IMR-90 (cell line): ENCODE results near the gene ARHGAP15. TPM values are rescaled to one million over a fixed set of nuclear protein-coding genes. Genes with fewer than 3 reads are reported as not detected.

ENCODE experiments used
- ATAC-seq: fragments of 200-7000 bp; cut with Tn5 transposase; 2 replicates; pipeline ENCODE4 v1.9.1; 2020; ENCODE audit warnings: low read depth, mild to moderate bottlenecking, moderate library complexity
- BruUV-seq: library from RNA; stranded (reverse); fragments of 400-500 nt; replicated peaks from 2 replicates; lab custom pipeline; 2021; lab: Mats Ljungman, UMichigan
- CTCF ChIA-PET: fragments of 300-600 bp; formaldehyde crosslinking; extraction: SDS; loops from one replicate; lab custom pipeline; 2021; ENCODE audit warnings: antibody characterized with exemption; lab: Yijun Ruan, JAX
- POLR2A ChIA-PET: fragments of 300-600 bp; sonication (Branson Sonifier 250); formaldehyde crosslinking; loops from one replicate; lab custom pipeline; 2022; ENCODE audit warnings: antibody characterized with exemption; ENCODE audit not compliant: unreplicated experiment; lab: Charles Lee
- DNase-seq: peaks from one replicate; pipeline ENCODE4 v3.0.0; 2013
- H2AFZ ChIP-seq: replicated peaks from 2 replicates; pipeline ENCODE3; 2013; ENCODE audit warnings: low read length, mild to moderate bottlenecking; ENCODE audit not compliant: poor library complexity
- H2AK5ac ChIP-seq: 2 replicates; pipeline ENCODE4 v1.6.1; 2013; ENCODE audit warnings: low read depth, low read length, inconsistent platforms
- H2AK9ac ChIP-seq: replicated peaks from 2 replicates; pipeline ENCODE3; 2013; ENCODE audit warnings: mild to moderate bottlenecking, low read depth, low read length, moderate library complexity; ENCODE audit not compliant: poor library complexity
- H2BK120ac ChIP-seq: 2 replicates; pipeline ENCODE4 v1.6.1; 2013; ENCODE audit warnings: low read depth, low read length, inconsistent platforms
- H2BK15ac ChIP-seq: 3 replicates; pipeline ENCODE4 v1.6.1; 2013; ENCODE audit warnings: low read depth, low read length, inconsistent platforms
- H2BK20ac ChIP-seq: 2 replicates; pipeline ENCODE4 v1.6.1; 2013; ENCODE audit warnings: low read depth, mild to moderate bottlenecking, inconsistent platforms, low read length, moderate library complexity
- H2BK5ac ChIP-seq: 2 replicates; pipeline ENCODE4 v1.6.1; 2013; ENCODE audit warnings: mild to moderate bottlenecking, low read depth, low read length, inconsistent platforms; ENCODE audit not compliant: poor library complexity, severe bottlenecking
- H3K14ac ChIP-seq: replicated peaks from 2 replicates; pipeline ENCODE4 v1.6.1; 2013; ENCODE audit warnings: low read depth, low read length, inconsistent platforms
- H3K18ac ChIP-seq: 2 replicates; pipeline ENCODE4 v1.6.1; 2013; ENCODE audit warnings: low read depth, low read length, control low read depth
- H3K23ac ChIP-seq: 2 replicates; pipeline ENCODE4 v1.6.1; 2013; ENCODE audit warnings: low read depth, low read length, inconsistent platforms
- H3K27ac ChIP-seq: 2 replicates; pipeline ENCODE4 v1.5.1; 2013; ENCODE audit warnings: mild to moderate bottlenecking, control low read depth, low read length; ENCODE audit not compliant: insufficient read depth
- H3K27me3 ChIP-seq: 2 replicates; pipeline ENCODE4 v1.6.1; 2013; ENCODE audit warnings: low read length; ENCODE audit not compliant: control insufficient read depth, insufficient read depth
- H3K36me3 ChIP-seq: 2 replicates; pipeline ENCODE4 v1.6.1; 2013; ENCODE audit warnings: low read length, mixed read lengths; ENCODE audit not compliant: control insufficient read depth, insufficient read depth
- H3K4ac ChIP-seq: 2 replicates; pipeline ENCODE4 v1.6.1; 2013; ENCODE audit warnings: low read depth, low read length, inconsistent platforms
- H3K4me1 ChIP-seq: 2 replicates; pipeline ENCODE4 v1.6.1; 2013; ENCODE audit warnings: low read length, mixed read lengths; ENCODE audit not compliant: control insufficient read depth, insufficient read depth
- H3K4me2 ChIP-seq: 2 replicates; pipeline ENCODE4 v1.6.1; 2013; ENCODE audit warnings: low read depth, mild to moderate bottlenecking, control low read depth, low read length, moderate library complexity
- H3K4me3 ChIP-seq: 2 replicates; pipeline ENCODE4 v1.5.1; 2013; ENCODE audit warnings: low read depth, mild to moderate bottlenecking, control low read depth, low read length, moderate library complexity; ENCODE audit not compliant: insufficient read depth
- H3K56ac ChIP-seq: 2 replicates; pipeline ENCODE4 v1.6.1; 2013; ENCODE audit warnings: low read length, inconsistent platforms; ENCODE audit not compliant: insufficient read depth; ENCODE audit errors: extremely low read depth
- H3K79me1 ChIP-seq, 2 experiments: 2 replicates each; pipeline ENCODE4 v1.6.1; 2013; ENCODE audit warnings: low read length in 2 of 2, inconsistent platforms in 1 of 2, low read depth in 1 of 2
- H3K9ac ChIP-seq: 2 replicates; pipeline ENCODE4 v1.6.1; 2013; ENCODE audit warnings: low read depth, low read length, control low read depth
- H3K9me1 ChIP-seq: 2 replicates; pipeline ENCODE4 v1.6.1; 2013; ENCODE audit warnings: low read length, inconsistent platforms; ENCODE audit not compliant: insufficient read depth
- H3K9me3 ChIP-seq: 2 replicates; pipeline ENCODE4 v1.6.1; 2013; ENCODE audit warnings: low read length; ENCODE audit not compliant: control insufficient read depth, insufficient read depth
- H4K20me1 ChIP-seq: 2 replicates; pipeline ENCODE4 v1.6.1; 2013; ENCODE audit warnings: low read length, inconsistent platforms; ENCODE audit not compliant: insufficient read depth
- H4K5ac ChIP-seq: 2 replicates; pipeline ENCODE4 v1.6.1; 2013; ENCODE audit warnings: mild to moderate bottlenecking, low read depth, low read length, control low read depth
- H4K8ac ChIP-seq, 2 experiments: 2 replicates each; pipeline ENCODE4 v1.6.1; 2013; ENCODE audit warnings: low read depth in 2 of 2, low read length in 2 of 2, control low read depth in 1 of 2, inconsistent platforms in 1 of 2
- H4K91ac ChIP-seq: 2 replicates; pipeline ENCODE4 v1.6.1; 2013; ENCODE audit warnings: low read depth, low read length, inconsistent platforms; ENCODE audit not compliant: insufficient read depth
- BHLHE40 ChIP-seq: fragments of 150-350 bp; IDR thresholded peaks from 2 replicates; pipeline ENCODE4 v1.6.1; 2016; ENCODE audit warnings: mild to moderate bottlenecking, low read depth, low read length
- CEBPB ChIP-seq: IDR thresholded peaks from 2 replicates; pipeline ENCODE4 v1.6.1; 2012; ENCODE audit warnings: low read depth, low read length, improper control_type of control experiment
- CHD1 ChIP-seq: IDR thresholded peaks from 2 replicates; pipeline ENCODE4 v1.6.1; 2012; ENCODE audit warnings: low read depth, low read length, improper control_type of control experiment
- CTCF ChIP-seq: conservative IDR thresholded peaks from 2 replicates; pipeline ENCODE4 v1.5.1; 2012; ENCODE audit warnings: mild to moderate bottlenecking, low read depth, low read length, improper control_type of control experiment
- ELK1 ChIP-seq: fragments of 150-350 bp; IDR thresholded peaks from 2 replicates; pipeline ENCODE4 v1.6.1; 2016; ENCODE audit warnings: low read depth, mild to moderate bottlenecking, low read length, moderate library complexity, borderline replicate concordance
- FOS ChIP-seq: fragments of 150-350 bp; IDR thresholded peaks from 2 replicates; pipeline ENCODE4 v1.6.1; 2016; ENCODE audit warnings: low read depth, low read length
- MAFK ChIP-seq: IDR thresholded peaks from 2 replicates; pipeline ENCODE4 v1.6.1; 2012; ENCODE audit warnings: low read depth, low read length, improper control_type of control experiment
- MAZ ChIP-seq: IDR thresholded peaks from 2 replicates; pipeline ENCODE4 v1.6.1; 2012; ENCODE audit warnings: low read depth, mild to moderate bottlenecking, low read length, improper control_type of control experiment, moderate library complexity, borderline replicate concordance
- MXI1 ChIP-seq: IDR thresholded peaks from 2 replicates; pipeline ENCODE4 v1.6.1; 2012; ENCODE audit warnings: low read depth, mild to moderate bottlenecking, low read length, moderate library complexity, borderline replicate concordance
- NFE2L2 ChIP-seq: fragments of 150-350 bp; IDR thresholded peaks from 2 replicates; pipeline ENCODE4 v1.6.1; 2016; ENCODE audit warnings: low read depth, mild to moderate bottlenecking, low read length
- POLR2A ChIP-seq: IDR thresholded peaks from 2 replicates; pipeline ENCODE4 v1.6.1; 2012; ENCODE audit warnings: mild to moderate bottlenecking, low read depth, low read length
- RAD21 ChIP-seq: IDR thresholded peaks from 2 replicates; pipeline ENCODE4 v1.6.1; 2012; ENCODE audit warnings: low read length, improper control_type of control experiment
- RCOR1 ChIP-seq: IDR thresholded peaks from 2 replicates; pipeline ENCODE4 v1.6.1; 2012; ENCODE audit warnings: mild to moderate bottlenecking, low read length, improper control_type of control experiment; ENCODE audit not compliant: insufficient replicate concordance
- RFX5 ChIP-seq: IDR thresholded peaks from 2 replicates; pipeline ENCODE4 v1.8.0; 2012; ENCODE audit warnings: low read depth, mild to moderate bottlenecking, low read length, moderate library complexity
- SMC3 ChIP-seq: fragments of 150-350 bp; IDR thresholded peaks from 2 replicates; pipeline ENCODE4 v1.6.1; 2016; ENCODE audit warnings: low read depth, mild to moderate bottlenecking, antibody characterized with exemption, low read length, moderate library complexity
- USF2 ChIP-seq: fragments of 150-350 bp; IDR thresholded peaks from 2 replicates; pipeline ENCODE4 v1.6.1; 2017; ENCODE audit warnings: mild to moderate bottlenecking, antibody characterized with exemption, low read length, low read depth
- WGBS, 2 experiments: methylation state at CpG; one replicate each; pipeline versions ENCODE4 v1.1.5 to v1.1.7; 2013; ENCODE audit warnings: missing lambda C conversion rate in 2 of 2; ENCODE audit not compliant: insufficient read length in 1 of 2; ENCODE audit errors: extremely low coverage in 2 of 2; 5-methylcytosine and 5-hydroxymethylcytosine counted together
- dilution Hi-C: fragments of 300-500 bp; cut with HindIII; formaldehyde crosslinking; loops from one replicate; pipeline ENCODE4 v1.14.3; 2018; ENCODE audit warnings: low sequenced_read_pairs; ENCODE audit not compliant: unreplicated experiment
- in situ Hi-C: fragments of 300-500 bp; cut with MboI; formaldehyde crosslinking; loops from 3 replicates; pipeline ENCODE4 v1.14.3; 2019; ENCODE audit warnings: low sequenced_read_pairs, inconsistent platforms, mixed read lengths
- intact Hi-C: fragments of 100-400 bp; cut with micrococcal nuclease; formaldehyde crosslinking; loops from 2 replicates; pipeline ENCODE4 v1.10.0; 2022
- polyA plus RNA-seq, 3 experiments: library from polyadenylated mRNA; depleted of rRNA; stranded (reverse); fragments of >200 nt; gene quantifications; 2 replicates each; pipeline ENCODE4 v1.2.3, GENCODE V29; 2012; ENCODE audit warnings: low replicate concordance in 1 of 3
- total RNA-seq: library from RNA; depleted of rRNA; stranded (reverse); fragments of >200 nt; gene quantifications from 2 replicates; pipeline ENCODE4 v1.2.3, GENCODE V29; 2012

The ARHGAP15 gene
- total and polyA plus RNA-seq, 2 of the 4 experiments (the other 2 are of a cell fraction): not detected

GRCh38 chr2:143694335-143694734 lies 565.1 kb downstream of the ARHGAP15 start:
- Histone ChIP-seq H4K8ac (no peak overlapping the region), H4K91ac (no peak overlapping the region), H2AFZ (no peak overlapping the region), H3K23ac (no peak overlapping the region), H2AK5ac (no peak overlapping the region), H3K36me3 (no peaks in the 10 kb centered on the region), H2BK5ac (no peak overlapping the region), H3K9me3 (no peaks in the 10 kb centered on the region), H2BK15ac (no peak overlapping the region), H2AK9ac (no peak overlapping the region), H4K5ac (no peak overlapping the region), H3K14ac (no peak overlapping the region), H3K27me3 (0 out of 2 replicates have a peak, but pooled peaks cover 1% of the 10 kb centered on the region), H3K27ac (no peak overlapping the region), H3K4me2 (no peak overlapping the region), H2BK20ac (no peak overlapping the region), H2BK120ac (no peak overlapping the region), H4K20me1 (no peaks in the 10 kb centered on the region), H3K4ac (no peak overlapping the region), H3K4me3 (no peak overlapping the region), H3K79me1 (no peaks in the 10 kb centered on the region), H3K4me1 (no peaks in the 10 kb centered on the region), H3K18ac (no peak overlapping the region), H3K56ac (no peak overlapping the region), H3K9ac (no peak overlapping the region), H3K9me1 (no peaks in the 10 kb centered on the region)
- ChIA-PET CTCF (no interaction called here), POLR2A (no interaction called here)
- no peak for TF ChIP-seq ELK1
- no peak for TF ChIP-seq CEBPB
- TF ChIP-seq USF2: no peak
- TF ChIP-seq CHD1: no peak
- no peak for TF ChIP-seq RCOR1
- TF ChIP-seq MXI1: no peak
- TF ChIP-seq BHLHE40: no peak
- no peak for TF ChIP-seq MAFK
- no peak for TF ChIP-seq SMC3
- TF ChIP-seq FOS: no peak
- no peak for TF ChIP-seq RAD21
- TF ChIP-seq POLR2A: no peak
- TF ChIP-seq NFE2L2: no peak
- no peak for TF ChIP-seq RFX5
- TF ChIP-seq MAZ: no peak
- TF ChIP-seq CTCF: no peak
- no TSS peak for BruUV-seq
- DNase-seq (no peak), ATAC-seq (no peak)
- in situ Hi-C loops: no loop called here
- dilution Hi-C loops: no loop called here
- intact Hi-C loops: no loop called here
- 75% methylated on average over 2 of the region's 3 CpGs; no CpG with 5 or more reads in 1 of the 2 experiments for WGBS, 2 experiments
